ENCODE results near the gene SUN1. TPM values are rescaled to one million over a fixed set of nuclear protein-coding genes. Genes with fewer than 3 reads are reported as not detected.
"Not testable (repeated sequence)": the region's sequence is repeated elsewhere in the genome, so short reads cannot be mapped to it uniquely, and the experiment has no call there.

Gene SUN1
- total RNA-seq, 2 experiments from 2014 or later: 65.7 to 72.8 TPM

GRCh38 chr7:917255-918117 is 85.2 kb downstream of the SUN1 start:
- Mint-ChIP-seq H3K36me3 (ENCODE audit: low read depth) (no peaks in the 10 kb centered on the region), H3K27ac (no peak overlapping the region), H3K4me3 (no peak overlapping the region), H3K4me1 (peaks cover 18% of the 10 kb centered on the region), H3K27me3 (peaks cover 7% of the 10 kb centered on the region), H3K9me3 (no peaks in the 10 kb centered on the region)
- ChIA-PET CTCF (no interaction called here), POLR2A (no interaction called here)
- DNase-seq: no peak

GRCh38 chr7:918118-918425 is 85.8 kb downstream of the SUN1 start:
- POLR2A ChIA-PET: no interaction called here
- CTCF ChIA-PET: no interaction called here

GRCh38 chr7:918441-919113 is 86.3 kb downstream of the SUN1 start:
- POLR2A ChIA-PET: no interaction called here
- Mint-ChIP-seq H3K36me3 (ENCODE audit: low read depth) (peaks cover 5% of the 10 kb centered on the region), H3K27ac (no peak overlapping the region), H3K9me3 (no peaks in the 10 kb centered on the region), H3K4me1 (peaks cover 28% of the 10 kb centered on the region), H3K27me3 (peaks cover 7% of the 10 kb centered on the region), H3K4me3 (no peak overlapping the region)
- CTCF ChIA-PET: no interaction called here
- DNase-seq: no peak

More at GRCh38 chr7:918118-918425, 85.8 kb downstream of the SUN1 start:
- no peak for DNase-seq
- Mint-ChIP-seq H3K4me3 (no peak overlapping the region), H3K9me3 (no peaks in the 10 kb centered on the region), H3K36me3 (ENCODE audit: low read depth) (peaks cover 3% of the 10 kb centered on the region), H3K4me1 (peaks cover 23% of the 10 kb centered on the region), H3K27me3 (peaks cover 7% of the 10 kb centered on the region), H3K27ac (no peak overlapping the region)

GRCh38 chr7:919114-919442 is 86.8 kb downstream of the SUN1 start:
- CTCF ChIA-PET: no interaction called here
- H3K4me1 Mint-ChIP-seq: peaks cover 30% of the 10 kb centered on the region

GRCh38 chr7:919924-920341 is 87.7 kb downstream of the SUN1 start:
- DNase-seq: no peak
- H3K27ac Mint-ChIP-seq: no peak overlapping the region
- POLR2A ChIA-PET: interaction anchor here (4.2 kb wide), 1 partner anchor 54 kb away, joined by 54 read pairs; the partner anchor contains the start of gene COX19
- peaks cover 37% of the 10 kb centered on the region for H3K4me1 Mint-ChIP-seq
- peaks cover 7% of the 10 kb centered on the region for H3K27me3 Mint-ChIP-seq
- no peak overlapping the region for H3K4me3 Mint-ChIP-seq
- H3K36me3 Mint-ChIP-seq (ENCODE audit: low read depth): peaks cover 5% of the 10 kb centered on the region
- CTCF ChIA-PET: no interaction called here
- H3K9me3 Mint-ChIP-seq: no peaks in the 10 kb centered on the region

More at GRCh38 chr7:919114-919442, 86.8 kb downstream of the SUN1 start:
- Mint-ChIP-seq H3K27ac (no peak overlapping the region), H3K9me3 (no peaks in the 10 kb centered on the region), H3K4me3 (no peak overlapping the region), H3K36me3 (ENCODE audit: low read depth) (peaks cover 5% of the 10 kb centered on the region), H3K27me3 (peaks cover 7% of the 10 kb centered on the region)
- POLR2A ChIA-PET: no interaction called here
- DNase-seq: no peak

- no peak overlapping the region for H3K27ac Mint-ChIP-seq
- peaks cover 37% of the 10 kb centered on the region for H3K4me1 Mint-ChIP-seq
- no peak for DNase-seq
- no peak overlapping the region for H3K4me3 Mint-ChIP-seq
- H3K27me3 Mint-ChIP-seq: peaks cover 7% of the 10 kb centered on the region
- H3K9me3 Mint-ChIP-seq: no peaks in the 10 kb centered on the region
- H3K36me3 Mint-ChIP-seq (ENCODE audit: low read depth): peaks cover 5% of the 10 kb centered on the region
- ChIA-PET CTCF (no interaction called here), POLR2A (interaction anchor here (4.2 kb wide), 1 partner anchor 53 kb away, joined by 54 read pairs; the partner anchor contains the start of gene COX19)
Measured at GRCh38 chr7:920351-921070, 88.2 kb downstream of the SUN1 start.

GRCh38 chr7:921071-921461 is 88.8 kb downstream of the SUN1 start:
- H3K36me3 Mint-ChIP-seq (ENCODE audit: low read depth): peaks cover 5% of the 10 kb centered on the region
- DNase-seq: no peak

GRCh38 chr7:921581-922333 is 89.5 kb downstream of the SUN1 start:
- Mint-ChIP-seq H3K9me3 (no peaks in the 10 kb centered on the region), H3K36me3 (ENCODE audit: low read depth) (peaks cover 5% of the 10 kb centered on the region), H3K27me3 (peaks cover 10% of the 10 kb centered on the region), H3K4me3 (peak overlapping the region; percentile 24), H3K4me1 (peaks cover 40% of the 10 kb centered on the region), H3K27ac (no peak overlapping the region)
- ChIA-PET POLR2A (interaction anchor here (0.9 to 4.2 kb wide), 8 partner anchors 8 to 317 kb away, joined by 3 to 54 read pairs (median 6); partner anchors contain the start of gene COX19), CTCF (interaction anchor here (0.8 to 2.1 kb wide), 4 partner anchors 9 to 248 kb away, joined by 4 to 9 read pairs (median 4); no protein-coding TSS in a partner anchor)
- DNase-seq: no peak

More at GRCh38 chr7:921071-921461, 88.8 kb downstream of the SUN1 start:
- CTCF ChIA-PET: no interaction called here
- no peak overlapping the region for H3K27ac Mint-ChIP-seq
- H3K9me3 Mint-ChIP-seq: no peaks in the 10 kb centered on the region
- H3K4me3 Mint-ChIP-seq: no peak overlapping the region
- H3K27me3 Mint-ChIP-seq: peaks cover 10% of the 10 kb centered on the region
- POLR2A ChIA-PET: interaction anchor here (4.2 kb wide), 1 partner anchor 53 kb away, joined by 54 read pairs; the partner anchor contains the start of gene COX19
- H3K4me1 Mint-ChIP-seq: peaks cover 40% of the 10 kb centered on the region

GRCh38 chr7:922334-923107 is 90.2 kb downstream of the SUN1 start:
- peak; percentile 43 for DNase-seq
- ChIA-PET CTCF (interaction anchor here (0.8 to 2.1 kb wide), 6 partner anchors 10 to 255 kb away, joined by 4 to 9 read pairs (median 4); partner anchors contain the start of gene COX19), POLR2A (interaction anchor here (0.9 to 4.2 kb wide), 16 partner anchors 9 to 318 kb away, joined by 3 to 54 read pairs (median 6); partner anchors contain the start of genes ADAP1, COX19, GET4 and GPR146)
- peaks cover 15% of the 10 kb centered on the region for H3K27me3 Mint-ChIP-seq
- peak overlapping the region; percentile 92 for H3K27ac Mint-ChIP-seq
- H3K4me3 Mint-ChIP-seq: peak overlapping the region; percentile 78
- H3K4me1 Mint-ChIP-seq: peaks cover 42% of the 10 kb centered on the region
- no peaks in the 10 kb centered on the region for H3K9me3 Mint-ChIP-seq
- H3K36me3 Mint-ChIP-seq (ENCODE audit: low read depth): peaks cover 5% of the 10 kb centered on the region

GRCh38 chr7:923108-924041 is 91.1 kb downstream of the SUN1 start:
- no peaks in the 10 kb centered on the region for H3K9me3 Mint-ChIP-seq
- peak overlapping the region; percentile 92 for H3K27ac Mint-ChIP-seq
- peak overlapping the region; percentile 78 for H3K4me3 Mint-ChIP-seq
- peaks cover 5% of the 10 kb centered on the region for H3K36me3 Mint-ChIP-seq (ENCODE audit: low read depth)
- peaks cover 16% of the 10 kb centered on the region for H3K27me3 Mint-ChIP-seq
- peaks cover 42% of the 10 kb centered on the region for H3K4me1 Mint-ChIP-seq
- CTCF ChIA-PET: interaction anchor here (1.0 to 2.1 kb wide), 5 partner anchors 13 to 254 kb away, joined by 4 to 9 read pairs (median 4); partner anchors contain the start of gene COX19
- DNase-seq: peak; percentile 97
- POLR2A ChIA-PET: interaction anchor here (0.9 to 4.2 kb wide), 14 partner anchors 10 to 319 kb away, joined by 3 to 54 read pairs (median 6); partner anchors contain the start of genes ADAP1, COX19, GET4 and GPR146

GRCh38 chr7:924042-924441 is 91.8 kb downstream of the SUN1 start:
- H3K27me3 Mint-ChIP-seq: peaks cover 19% of the 10 kb centered on the region
- DNase-seq; H3K27ac Mint-ChIP-seq; H3K4me3 Mint-ChIP-seq; H3K9me3 Mint-ChIP-seq; H3K36me3 Mint-ChIP-seq (ENCODE audit: low read depth); CTCF ChIA-PET: not testable (repeated sequence)
- POLR2A ChIA-PET: interaction anchor here (1.0 to 4.2 kb wide), 6 partner anchors 11 to 107 kb away, joined by 3 to 54 read pairs (median 7); partner anchors contain the start of genes COX19, GET4 and SUN1
- H3K4me1 Mint-ChIP-seq: peaks cover 47% of the 10 kb centered on the region

Measured in activated CD4-positive, alpha-beta memory T cell treated with anti-CD3 and anti-CD28 coated beads, Interleukin-2, amount 10 ng/mL, durations not matched to agents 7 days and 5 days (primary cell).